GM23338 (cell line): ENCODE results near the gene UBTD1. TPM values are rescaled to one million over a fixed set of nuclear protein-coding genes. Genes with fewer than 3 reads are reported as not detected.

Source experiments
- ATAC-seq: fragments of 200-7000 bp; cut with Tn5 transposase; 3 replicates; pipeline ENCODE4 v1.9.1; 2020
- DNase-seq: peaks from one replicate; pipeline ENCODE4 v3.0.0-alpha.2; 2015; ENCODE audit warnings: low spot score
- H2AFZ ChIP-seq: fragments of 200-600 bp; sonication (generic); 2 replicates; pipeline ENCODE4 v1.8.0; 2016; ENCODE audit warnings: antibody characterized with exemption, mild to moderate bottlenecking, moderate library complexity
- H3F3A ChIP-seq: fragments of 200-600 bp; sonication (generic); replicated peaks from 2 replicates; pipeline ENCODE4 v1.8.0; 2017; ENCODE audit warnings: antibody characterized with exemption, mixed run types, low read depth
- H3K27ac ChIP-seq: fragments of 200-600 bp; sonication (generic); 2 replicates; pipeline ENCODE4 v1.6.1; 2016; ENCODE audit warnings: low read depth
- H3K27me3 ChIP-seq: fragments of 200-600 bp; sonication (generic); 2 replicates; pipeline ENCODE4 v1.8.0; 2016; ENCODE audit warnings: mild to moderate bottlenecking, mixed run types, moderate library complexity; ENCODE audit not compliant: insufficient read depth
- H3K36me3 ChIP-seq: fragments of 200-600 bp; sonication (generic); 2 replicates; pipeline ENCODE4 v1.8.0; 2016; ENCODE audit warnings: mild to moderate bottlenecking; ENCODE audit not compliant: insufficient read depth
- H3K4me1 ChIP-seq: fragments of 200-600 bp; sonication (generic); 2 replicates; pipeline ENCODE4 v1.8.0; 2016; ENCODE audit warnings: mild to moderate bottlenecking, moderate library complexity; ENCODE audit not compliant: insufficient read depth
- H3K4me2 ChIP-seq: fragments of 200-600 bp; sonication (generic); 2 replicates; pipeline ENCODE4 v1.7.1; 2017; ENCODE audit warnings: mixed run types
- H3K4me3 ChIP-seq: fragments of 200-600 bp; sonication (generic); 2 replicates; pipeline ENCODE4 v1.6.1; 2016; ENCODE audit warnings: mixed run types
- H3K79me2 ChIP-seq: fragments of 200-600 bp; sonication (generic); replicated peaks from 2 replicates; pipeline ENCODE4 v1.8.0; 2017; ENCODE audit warnings: mild to moderate bottlenecking; ENCODE audit not compliant: insufficient read depth
- H3K9me2 ChIP-seq: fragments of 200-600 bp; sonication (generic); 2 replicates; pipeline ENCODE4 v1.8.0; 2017; ENCODE audit not compliant: insufficient read depth
- H4K20me1 ChIP-seq: fragments of 200-600 bp; sonication (generic); replicated peaks from 2 replicates; pipeline ENCODE4 v1.8.0; 2017; ENCODE audit warnings: mild to moderate bottlenecking; ENCODE audit not compliant: insufficient read depth
- H3K27ac Mint-ChIP-seq: 2 replicates; pipeline ENCODE4 v1.8.0; 2020; ENCODE audit warnings: inconsistent platforms, mild to moderate bottlenecking, moderate library complexity, mixed read lengths
- H3K27me3 Mint-ChIP-seq: 3 replicates; pipeline ENCODE4 v1.8.0; 2022; ENCODE audit warnings: low read depth, mild to moderate bottlenecking, moderate library complexity, mixed read lengths, inconsistent platforms; ENCODE audit not compliant: insufficient read depth, poor library complexity
- H3K36me3 Mint-ChIP-seq: 3 replicates; pipeline ENCODE4 v1.8.0; 2021; ENCODE audit warnings: low read depth, mild to moderate bottlenecking, inconsistent platforms, moderate library complexity, mixed read lengths
- H3K4me1 Mint-ChIP-seq: 3 replicates; pipeline ENCODE4 v1.8.0; 2020; ENCODE audit warnings: mild to moderate bottlenecking, inconsistent platforms, mixed read lengths
- H3K4me3 Mint-ChIP-seq: 3 replicates; pipeline ENCODE4 v1.8.0; 2021; ENCODE audit warnings: moderate library complexity, mild to moderate bottlenecking, inconsistent platforms, mixed read lengths
- H3K9me3 Mint-ChIP-seq: 3 replicates; pipeline ENCODE4 v1.8.0; 2020; ENCODE audit warnings: moderate library complexity, mild to moderate bottlenecking, inconsistent platforms, mixed read lengths
- CREB1 ChIP-seq: fragments of 250-450 bp; sonication (Bioruptor Pico); IDR thresholded peaks from 2 replicates; pipeline ENCODE4 v1.5.0; 2020; ENCODE audit warnings: low read depth, mild to moderate bottlenecking, moderate library complexity
- ETS1 ChIP-seq: IDR thresholded peaks from 2 replicates; pipeline ENCODE4 v1.6.1; 2016; ENCODE audit warnings: antibody characterized with exemption
- EZH2 ChIP-seq: fragments of 200-600 bp; sonication (generic); IDR thresholded peaks from one replicate; pipeline ENCODE4 v1.8.0; 2017; ENCODE audit warnings: antibody characterized with exemption, mild to moderate bottlenecking, low read depth; ENCODE audit not compliant: unreplicated experiment
- EZH2phosphoT487 ChIP-seq: fragments of 200-600 bp; sonication (generic); IDR thresholded peaks from one replicate; pipeline ENCODE4 v1.8.1; 2018; ENCODE audit warnings: antibody characterized with exemption; ENCODE audit not compliant: unreplicated experiment
- JUNB ChIP-seq: IDR thresholded peaks from one replicate; pipeline ENCODE4 v1.6.1; 2016; ENCODE audit warnings: antibody characterized with exemption; ENCODE audit not compliant: unreplicated experiment
- NANOG ChIP-seq: IDR thresholded peaks from 2 replicates; pipeline ENCODE4 v1.6.1; 2016; ENCODE audit warnings: antibody characterized with exemption, borderline replicate concordance
- POLR2AphosphoS5 ChIP-seq: IDR thresholded peaks from 2 replicates; pipeline ENCODE4 v1.6.1; 2016; ENCODE audit warnings: antibody characterized with exemption, low read depth
- REST ChIP-seq: IDR thresholded peaks from one replicate; pipeline ENCODE4 v1.6.1; 2018; ENCODE audit warnings: antibody characterized with exemption; ENCODE audit not compliant: unreplicated experiment
- STAT1 ChIP-seq: IDR thresholded peaks from one replicate; pipeline ENCODE4 v1.6.1; 2016; ENCODE audit warnings: antibody characterized with exemption; ENCODE audit not compliant: unreplicated experiment
- ZNF114 ChIP-seq: fragments of 250-450 bp; sonication (Bioruptor Pico); IDR thresholded peaks from 2 replicates; pipeline ENCODE4 v1.5.0; 2020; ENCODE audit warnings: mild to moderate bottlenecking, moderate library complexity
- polyA plus RNA-seq: library from polyadenylated mRNA; unstranded; fragments of >200 nt; fragmentation: Nextera tagmentation; extraction: Ambion mirVana; gene quantifications from 2 replicates; pipeline ENCODE4 v1.2.1, GENCODE V29; 2016
- total RNA-seq: library from RNA; depleted of rRNA; stranded (reverse); fragments of >200 nt; shearing (Covaris generic); gene quantifications from 2 replicates; pipeline ENCODE4 v1.2.3, GENCODE V29; 2014
- TF ChIP-seq, protein P1 (sequence below), 2 experiments: fragments of 200-600 bp in 1 of 2; sonication (generic) in 1 of 2; conservative IDR thresholded peaks; 2 replicates each; pipeline versions ENCODE4 v1.5.1 to v1.6.1; 2016 to 2017; ENCODE audit warnings: antibody characterized with exemption in 2 of 2, low read depth in 2 of 2, mild to moderate bottlenecking in 2 of 2, moderate library complexity in 1 of 2

The UBTD1 gene
- total and polyA plus RNA-seq, 2 experiments from 2014 or later: 17.3 to 29.0 TPM

DNA sequence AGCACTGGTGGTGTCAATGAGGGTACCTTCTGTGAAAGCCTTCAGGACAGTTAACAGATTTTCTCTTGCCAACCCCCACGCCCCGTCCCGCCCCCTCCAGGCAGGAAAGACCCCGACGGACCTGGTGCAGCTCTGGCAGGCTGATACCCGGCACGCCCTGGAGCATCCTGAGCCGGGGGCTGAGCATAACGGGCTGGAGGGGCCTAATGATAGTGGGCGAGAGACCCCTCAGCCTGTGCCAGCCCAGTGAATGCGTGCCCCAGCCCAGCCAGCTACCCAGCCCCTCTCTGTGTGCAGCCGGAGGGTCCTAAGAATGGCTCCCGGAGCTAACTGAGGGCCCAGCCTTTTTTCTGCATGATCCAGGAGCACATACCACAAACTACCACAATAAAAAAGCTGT lies 84.8 kb downstream of the UBTD1 start (continued):
- TF ChIP-seq REST: no peak
- no peak for TF ChIP-seq EZH2phosphoT487
- no peak for TF ChIP-seq EZH2
- no peak for TF ChIP-seq CREB1 (CRISPR knock-in tag)
- no peak for TF ChIP-seq JUNB
- no peak for TF ChIP-seq STAT1
- TF ChIP-seq NANOG: no peak
- no peak for TF ChIP-seq ZNF114 (CRISPR knock-in tag)
- TF ChIP-seq, protein P1, sequence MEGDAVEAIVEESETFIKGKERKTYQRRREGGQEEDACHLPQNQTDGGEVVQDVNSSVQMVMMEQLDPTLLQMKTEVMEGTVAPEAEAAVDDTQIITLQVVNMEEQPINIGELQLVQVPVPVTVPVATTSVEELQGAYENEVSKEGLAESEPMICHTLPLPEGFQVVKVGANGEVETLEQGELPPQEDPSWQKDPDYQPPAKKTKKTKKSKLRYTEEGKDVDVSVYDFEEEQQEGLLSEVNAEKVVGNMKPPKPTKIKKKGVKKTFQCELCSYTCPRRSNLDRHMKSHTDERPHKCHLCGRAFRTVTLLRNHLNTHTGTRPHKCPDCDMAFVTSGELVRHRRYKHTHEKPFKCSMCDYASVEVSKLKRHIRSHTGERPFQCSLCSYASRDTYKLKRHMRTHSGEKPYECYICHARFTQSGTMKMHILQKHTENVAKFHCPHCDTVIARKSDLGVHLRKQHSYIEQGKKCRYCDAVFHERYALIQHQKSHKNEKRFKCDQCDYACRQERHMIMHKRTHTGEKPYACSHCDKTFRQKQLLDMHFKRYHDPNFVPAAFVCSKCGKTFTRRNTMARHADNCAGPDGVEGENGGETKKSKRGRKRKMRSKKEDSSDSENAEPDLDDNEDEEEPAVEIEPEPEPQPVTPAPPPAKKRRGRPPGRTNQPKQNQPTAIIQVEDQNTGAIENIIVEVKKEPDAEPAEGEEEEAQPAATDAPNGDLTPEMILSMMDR (conservative IDR thresholded peaks at IDR 0.05; ENCODE audit: low read depth in 2 of 2): no peak
- no peak for TF ChIP-seq ETS1

DNA sequence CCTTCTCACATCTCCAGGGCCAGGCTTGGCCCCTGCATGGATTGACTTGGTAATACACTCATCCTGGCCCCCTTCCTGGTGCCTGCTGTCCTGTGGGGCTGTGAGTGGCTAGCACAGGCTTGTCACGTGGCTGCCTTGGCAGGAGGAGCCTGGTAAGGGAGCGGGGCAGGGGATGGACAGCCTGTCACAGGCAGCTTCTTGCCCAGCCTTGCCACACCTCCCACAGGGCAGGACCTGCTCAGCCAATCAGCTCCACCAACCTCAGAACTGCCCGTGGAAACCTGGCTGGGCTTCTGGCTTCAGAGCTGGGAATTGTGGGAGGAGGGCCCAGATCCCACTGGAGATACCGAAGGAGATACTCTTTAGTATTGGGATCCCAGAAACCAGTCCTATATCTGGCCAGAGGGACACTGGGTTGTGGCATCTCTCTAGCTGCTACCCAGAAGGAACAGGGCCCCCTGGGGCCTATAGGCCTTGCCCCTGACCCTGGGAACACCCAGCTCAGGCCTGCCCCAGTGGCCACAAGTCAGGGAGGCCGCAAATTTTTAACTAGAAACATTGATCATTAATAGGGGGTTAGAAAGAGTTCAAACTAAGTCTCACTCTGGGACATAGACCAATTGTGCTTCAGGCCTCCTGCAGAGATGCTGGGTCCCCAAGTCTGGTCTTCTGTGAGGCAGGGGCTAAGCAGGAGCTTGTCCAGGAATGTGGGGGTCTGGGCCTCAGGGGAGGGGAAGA lies 85.5 kb downstream of the UBTD1 start, which contains the start of gene HOGA1:
Gene HOGA1, plus strand, starts transcription at position 330 of the 738 bp plus-strand sequence. Its CDS starts 315 bp downstream, at position 645.
- H3K79me2 ChIP-seq: no peaks in the 10 kb centered on the region
- no peaks in the 10 kb centered on the region for H3K36me3 Mint-ChIP-seq
- peaks cover 12% of the 10 kb centered on the region for H3K27me3 Mint-ChIP-seq
- no peak within 1 kb of the TSS for H3K4me3 Mint-ChIP-seq
- no peaks in the 10 kb centered on the region for H4K20me1 ChIP-seq
- H3K36me3 ChIP-seq: no peaks in the 10 kb centered on the region
- H2AFZ ChIP-seq: peak within 1 kb of the TSS; percentile 93
- no peak within 1 kb of the TSS for H3K27ac ChIP-seq
- no peaks in the 10 kb centered on the region for H3K27me3 ChIP-seq
- H3K4me1 ChIP-seq: peaks cover 3% of the 10 kb centered on the region
- no peaks in the 10 kb centered on the region for H3K9me3 Mint-ChIP-seq
- H3K4me1 Mint-ChIP-seq: peaks cover 10% of the 10 kb centered on the region; the same call in 2 of the 3 replicates
- DNase-seq (peak; percentile 61), ATAC-seq (peak; percentile 97)
- no peak within 1 kb of the TSS for H3K4me2 ChIP-seq
- no peaks in the 10 kb centered on the region for H3F3A ChIP-seq
- no peaks in the 10 kb centered on the region for H3K9me2 ChIP-seq
- H3K4me3 ChIP-seq: no peak within 1 kb of the TSS
- H3K27ac Mint-ChIP-seq: no peak within 1 kb of the TSS; the same call in none of the 2 replicates
- TF ChIP-seq ETS1 (no peak), POLR2AphosphoS5 (no peak), ZNF114 (CRISPR knock-in tag) (no peak)
